ENCODE results near the gene PCBP1.

- no peak for TF ChIP-seq CTCF (IDR thresholded peaks at IDR 0.05)
- TF ChIP-seq POLR2A (IDR thresholded peaks at IDR 0.05) = no peak
Measured at GRCh38 chr2:70128005-70128404, 40.7 kb downstream of the PCBP1 start.
